Tracheal epithelial cell (primary cell): ENCODE data around the gene KIF24. TPM values are rescaled to one million over a fixed set of nuclear protein-coding genes. Genes with fewer than 3 reads are reported as not detected.

Experiments
- total RNA-seq: library from RNA; depleted of rRNA; stranded (reverse); fragments of >200 nt; gene quantifications from 2 replicates; pipeline ENCODE4 v1.2.1, GENCODE V29; 2014

The KIF24 gene
- total RNA-seq = 0.43 and 0.48 TPM in 2 replicates

GRCh38 chr9:34328987-34329832 is at the start of gene KIF24, which contains the start of gene NUDT2:
Gene KIF24 (minus strand): TSS chr9:34329268. CDS start chr9:34311346, 17,922 bp downstream.
Gene NUDT2 (plus strand): TSS chr9:34329569. CDS start chr9:34339040, 9,471 bp downstream.

GRCh38 chr9:34376596-34377403 is 47.7 kb upstream of the KIF24 start, which contains the start of gene MYORG:
Gene MYORG (minus strand): TSS chr9:34376898. CDS start chr9:34372943, 3,955 bp downstream.

Other genes with a start within 250 kb of the KIF24 start
- gene DCAF12, start 202.6 kb downstream of the KIF24 start, total RNA-seq = 18.6 and 23.0 TPM in 2 replicates
- gene UBAP1, start 150.2 kb downstream of the KIF24 start, total RNA-seq = 27.3 and 40.0 TPM in 2 replicates
- 27.0 and 63.5 TPM in 2 replicates for gene NUDT2, start 301 bp upstream of the KIF24 start, total RNA-seq
- 4.0 and 5.5 TPM in 2 replicates for gene MYORG, start 47.6 kb upstream of the KIF24 start, total RNA-seq
- gene FAM219A, start 129.3 kb upstream of the KIF24 start, total RNA-seq = 3.2 and 7.7 TPM in 2 replicates
- gene DNAI1, start 129.5 kb upstream of the KIF24 start, total RNA-seq = not detected in 2 replicates
- gene ENHO, start 193.7 kb upstream of the KIF24 start, total RNA-seq = 0.48 TPM in 1 of 2 replicates, not detected in the other